Measurements from ENCODE around the gene GSX1. TPM values are rescaled to one million over a fixed set of nuclear protein-coding genes. Genes with fewer than 3 reads are reported as not detected.

The GSX1 gene
- total RNA-seq, 1 donor from 2014 or later: not detected

DNA sequence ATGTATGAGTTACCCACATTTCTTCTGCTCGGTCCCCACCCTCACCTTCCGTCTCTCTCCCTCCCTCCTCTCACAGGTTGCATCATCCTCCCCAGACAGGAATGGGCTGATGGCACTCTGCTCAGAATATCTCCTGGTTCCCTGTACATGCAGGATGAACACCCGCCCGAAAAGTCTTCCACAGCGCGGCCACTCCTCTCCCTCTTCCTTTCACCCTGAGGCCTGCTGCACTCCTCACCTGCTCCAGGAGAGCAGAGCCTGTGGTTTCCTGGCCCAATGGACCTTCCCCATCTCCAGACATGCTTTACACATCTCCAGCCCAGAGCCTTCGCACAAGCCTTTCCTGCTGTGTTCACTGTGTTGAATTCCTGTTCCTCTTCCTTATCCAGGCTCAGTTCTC lies 40.9 kb downstream of the GSX1 start:
- DNase-seq (ENCODE audit: low read depth in 2 of 2): no peak

DNA sequence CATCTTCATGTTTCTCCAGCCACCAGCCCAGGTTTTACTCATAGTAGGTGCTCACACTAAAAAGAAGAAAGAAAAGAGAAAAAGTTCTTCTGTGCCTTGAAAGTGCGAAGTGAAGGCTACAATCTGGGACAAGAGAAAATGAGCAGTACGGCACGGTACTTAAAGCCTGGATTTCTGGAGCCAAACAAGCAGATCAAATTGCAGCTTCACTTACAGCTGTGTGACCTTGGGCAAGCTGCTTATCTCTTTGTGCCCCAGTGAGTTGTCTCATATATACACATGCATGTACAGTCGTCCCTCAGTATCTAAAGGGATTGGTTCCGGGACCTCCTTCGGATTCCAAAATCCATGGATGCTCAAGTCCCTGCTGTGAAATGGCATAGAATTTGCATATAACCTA lies 41.8 kb downstream of the GSX1 start:
- DNase-seq (ENCODE audit: low read depth in 2 of 2): no peak

DNA sequence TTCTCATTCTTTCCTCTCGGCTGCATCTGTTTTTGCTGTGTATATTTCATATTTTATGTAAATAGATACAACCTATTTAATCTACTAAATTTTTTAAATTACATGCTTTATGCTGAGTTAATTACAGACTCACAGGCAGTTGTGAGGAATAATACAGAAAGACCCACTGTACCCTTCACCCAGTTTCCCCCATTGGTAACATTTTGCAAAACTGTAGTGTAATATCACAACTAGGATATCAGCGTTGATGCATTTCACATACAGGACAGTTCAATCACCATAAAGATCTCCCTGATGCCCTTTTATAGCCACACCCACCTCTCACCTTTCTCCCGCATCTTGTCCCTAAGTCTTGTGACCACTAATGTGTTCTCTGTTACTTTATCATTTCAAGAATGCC lies 43.5 kb downstream of the GSX1 start:
- no peak for DNase-seq (ENCODE audit: low read depth in 2 of 2)

- DNase-seq (ENCODE audit: low read depth in 2 of 2): no peak
These were observed 47.7 kb downstream of the GSX1 start for GRCh38 chr13:27839809-27840467.

DNA sequence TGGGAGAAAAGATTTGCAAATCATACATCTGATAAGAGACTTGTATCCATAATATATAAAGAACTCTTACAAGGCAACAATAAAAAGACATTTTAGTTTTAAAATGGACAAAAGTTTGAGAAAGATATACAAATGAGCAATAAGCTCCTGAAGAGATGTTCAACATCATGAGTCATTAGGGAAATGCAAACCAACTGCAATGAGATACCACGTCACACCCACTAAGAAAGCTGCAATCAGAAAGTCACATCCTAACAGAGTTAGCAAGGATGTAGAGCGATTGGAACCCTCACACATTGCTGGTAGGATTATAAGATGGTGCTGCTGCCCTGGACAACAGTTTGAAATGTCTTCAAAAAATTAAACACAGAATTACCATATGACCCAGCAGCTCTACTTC lies 50.3 kb downstream of the GSX1 start:
- no peak for DNase-seq (ENCODE audit: low read depth in 2 of 2)

Other genes with a start within 250 kb of the GSX1 start
- gene LNX2, start 172.0 kb upstream of the GSX1 start, total RNA-seq: 9.0 and 10.7 TPM in 2 replicates
- 67.5 and 86.3 TPM in 2 replicates for gene POLR1D, start 170.6 kb upstream of the GSX1 start, total RNA-seq
- not detected in 2 replicates for gene PDX1, start 127.5 kb downstream of the GSX1 start, total RNA-seq
- not detected in 2 replicates for gene CDX2, start 176.8 kb downstream of the GSX1 start, total RNA-seq
- gene URAD, start 196.2 kb downstream of the GSX1 start, total RNA-seq: not detected in 2 replicates

All from dermis microvascular lymphatic vessel endothelial cell (primary cell).